AG09319 (cell line): Measurements from ENCODE around the gene MALAT1.
A peak's percentile ranks its signal among the peaks of the same experiment; 100 is the strongest.

ENCODE experiments used
- DNase-seq: peaks from one replicate; pipeline ENCODE4 v3.0.0-alpha.2; 2010; ENCODE audit warnings: low read depth; ENCODE audit errors: extremely low read depth
- CTCF ChIP-seq: IDR thresholded peaks from 2 replicates; pipeline ENCODE4 v1.5.1; 2011; ENCODE audit warnings: low read depth, mild to moderate bottlenecking, inconsistent platforms, low read length, moderate library complexity

Gene MALAT1

GRCh38 chr11:65546217-65546958, 47.5 kb downstream of the MALAT1 start:
- TF ChIP-seq CTCF: no peak
- DNase-seq: no peak

GRCh38 chr11:65547446-65548125, 48.7 kb downstream of the MALAT1 start:
- no peak for TF ChIP-seq CTCF
- no peak for DNase-seq

- no peak for DNase-seq
Observed at GRCh38 chr11:65548395-65548794, 49.5 kb downstream of the MALAT1 start.

GRCh38 chr11:65549096-65549495, 50.3 kb downstream of the MALAT1 start:
- no peak for TF ChIP-seq CTCF
- DNase-seq: no peak

More at GRCh38 chr11:65548395-65548794, 49.5 kb downstream of the MALAT1 start:
- TF ChIP-seq CTCF: no peak

- DNase-seq: no peak
Observed at GRCh38 chr11:65551572-65552387, 52.9 kb downstream of the MALAT1 start.

GRCh38 chr11:65552388-65552951, 53.6 kb downstream of the MALAT1 start:
- no peak for DNase-seq
- TF ChIP-seq CTCF: no peak

More at GRCh38 chr11:65551572-65552387, 52.9 kb downstream of the MALAT1 start:
- TF ChIP-seq CTCF: peak; percentile 36
